HG03175 (cell line): ENCODE data around the gene ZBTB8A.

ENCODE experiments used
- ATAC-seq: cut with Tn5 transposase; IDR thresholded peaks from one replicate; pipeline ENCODE4 v1.9.1; 2021; ENCODE audit warnings: mild to moderate bottlenecking, moderate library complexity; ENCODE audit not compliant: unreplicated experiment

ZBTB8A gene

DNA sequence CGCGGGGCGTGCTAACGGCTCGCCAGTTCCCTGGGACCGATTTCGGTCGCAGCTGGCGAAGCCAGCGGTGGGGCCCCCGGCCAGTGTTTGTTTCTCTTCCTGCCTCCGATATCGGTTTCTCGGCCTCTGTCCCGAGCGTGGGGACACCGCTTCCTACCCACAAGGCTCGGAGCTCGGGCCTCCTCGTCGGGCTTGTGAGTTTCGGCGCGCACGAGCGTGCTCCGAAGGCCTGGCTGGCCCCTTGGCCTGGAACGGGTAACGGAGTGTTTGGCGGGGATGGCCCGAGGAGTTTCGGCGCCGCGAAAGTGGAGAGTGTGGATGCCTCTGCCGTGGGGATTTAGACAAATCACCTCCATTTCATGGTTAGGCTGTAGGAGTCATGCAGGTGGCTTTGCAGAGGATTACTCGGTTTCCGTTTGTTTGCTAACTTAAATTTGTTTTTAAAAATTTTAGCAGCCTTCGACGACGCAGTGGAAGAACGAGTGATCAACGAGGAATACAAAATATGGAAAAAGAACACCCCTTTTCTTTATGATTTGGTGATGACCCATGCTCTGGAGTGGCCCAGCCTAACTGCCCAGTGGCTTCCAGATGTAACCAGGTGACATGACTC is 112.3 kb downstream of the ZBTB8A start:
- no peak for ATAC-seq

DNA sequence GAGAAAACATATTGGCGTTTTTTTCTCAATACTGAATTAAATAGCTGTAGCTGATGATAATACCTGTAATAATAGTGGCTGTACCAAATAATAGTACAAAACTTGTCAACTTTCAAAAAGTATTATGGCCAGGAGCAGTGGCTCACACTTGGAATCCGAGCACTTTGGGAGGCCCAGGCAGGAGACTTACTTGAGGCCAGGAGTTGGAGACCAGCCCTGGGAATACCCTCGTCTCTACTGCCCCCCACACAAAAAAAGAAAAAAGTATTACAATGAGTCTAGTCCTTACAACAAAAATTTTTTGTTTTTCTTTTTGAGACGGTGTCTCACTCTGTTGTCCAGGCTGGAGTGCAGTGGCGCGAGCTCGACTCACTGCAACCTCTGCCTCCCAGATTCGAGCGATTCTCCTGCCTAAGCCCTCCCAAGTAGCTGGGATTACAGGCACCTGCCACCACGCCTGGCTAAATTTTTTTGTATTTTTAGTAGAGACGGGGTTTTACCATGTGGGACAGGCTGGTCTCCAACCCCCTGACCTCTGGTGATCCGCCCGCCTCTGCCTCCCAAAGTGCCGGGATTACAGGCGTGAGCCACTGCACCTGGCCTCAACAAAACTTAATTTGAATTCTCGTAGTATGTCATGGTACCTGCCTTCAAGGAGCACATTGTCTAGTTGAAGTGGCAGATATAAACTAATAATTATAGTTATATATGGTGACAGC is 113.2 kb downstream of the ZBTB8A start:
- no peak for ATAC-seq
